ENCODE data around the gene DSTYK.

DSTYK gene, protein sequence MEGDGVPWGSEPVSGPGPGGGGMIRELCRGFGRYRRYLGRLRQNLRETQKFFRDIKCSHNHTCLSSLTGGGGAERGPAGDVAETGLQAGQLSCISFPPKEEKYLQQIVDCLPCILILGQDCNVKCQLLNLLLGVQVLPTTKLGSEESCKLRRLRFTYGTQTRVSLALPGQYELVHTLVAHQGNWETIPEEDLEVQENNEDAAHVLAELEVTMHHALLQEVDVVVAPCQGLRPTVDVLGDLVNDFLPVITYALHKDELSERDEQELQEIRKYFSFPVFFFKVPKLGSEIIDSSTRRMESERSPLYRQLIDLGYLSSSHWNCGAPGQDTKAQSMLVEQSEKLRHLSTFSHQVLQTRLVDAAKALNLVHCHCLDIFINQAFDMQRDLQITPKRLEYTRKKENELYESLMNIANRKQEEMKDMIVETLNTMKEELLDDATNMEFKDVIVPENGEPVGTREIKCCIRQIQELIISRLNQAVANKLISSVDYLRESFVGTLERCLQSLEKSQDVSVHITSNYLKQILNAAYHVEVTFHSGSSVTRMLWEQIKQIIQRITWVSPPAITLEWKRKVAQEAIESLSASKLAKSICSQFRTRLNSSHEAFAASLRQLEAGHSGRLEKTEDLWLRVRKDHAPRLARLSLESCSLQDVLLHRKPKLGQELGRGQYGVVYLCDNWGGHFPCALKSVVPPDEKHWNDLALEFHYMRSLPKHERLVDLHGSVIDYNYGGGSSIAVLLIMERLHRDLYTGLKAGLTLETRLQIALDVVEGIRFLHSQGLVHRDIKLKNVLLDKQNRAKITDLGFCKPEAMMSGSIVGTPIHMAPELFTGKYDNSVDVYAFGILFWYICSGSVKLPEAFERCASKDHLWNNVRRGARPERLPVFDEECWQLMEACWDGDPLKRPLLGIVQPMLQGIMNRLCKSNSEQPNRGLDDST

GRCh38 chr1:205211169-205211838, at the start of gene DSTYK:
Gene DSTYK (minus strand): TSS chr1:205211702. CDS start chr1:205211535, 167 bp downstream.
- DNase-seq: peak; percentile 97

- DNase-seq: no peak
Observed at GRCh38 chr1:205259998-205260397, 48.5 kb upstream of the DSTYK start.

DNA sequence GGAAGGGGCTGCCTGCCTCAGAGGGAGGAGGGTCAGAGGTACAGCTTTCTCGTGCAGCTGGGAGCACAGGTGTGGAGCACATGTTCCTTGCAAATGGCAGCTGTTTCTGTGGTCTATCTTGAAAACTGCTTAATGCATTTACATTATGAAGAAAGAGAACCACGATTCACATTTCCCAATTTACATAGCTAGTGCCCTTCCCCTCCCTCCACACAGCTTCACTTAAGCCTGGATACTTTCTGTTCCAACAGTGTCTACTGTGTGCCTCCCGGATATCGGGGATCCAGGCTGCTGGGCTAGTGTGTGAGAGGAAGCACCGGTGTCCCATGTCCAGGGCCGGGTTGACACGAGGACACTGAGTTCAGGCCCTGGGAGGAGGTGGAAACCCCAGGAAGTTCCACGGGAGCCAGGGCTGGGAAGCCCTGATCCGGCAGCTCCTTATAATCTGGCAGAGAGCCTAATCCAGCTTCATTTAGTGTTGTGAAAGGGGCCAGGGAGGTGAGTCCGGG, 47.9 kb upstream of the DSTYK start:
- DNase-seq: peak; percentile 28

DNA sequence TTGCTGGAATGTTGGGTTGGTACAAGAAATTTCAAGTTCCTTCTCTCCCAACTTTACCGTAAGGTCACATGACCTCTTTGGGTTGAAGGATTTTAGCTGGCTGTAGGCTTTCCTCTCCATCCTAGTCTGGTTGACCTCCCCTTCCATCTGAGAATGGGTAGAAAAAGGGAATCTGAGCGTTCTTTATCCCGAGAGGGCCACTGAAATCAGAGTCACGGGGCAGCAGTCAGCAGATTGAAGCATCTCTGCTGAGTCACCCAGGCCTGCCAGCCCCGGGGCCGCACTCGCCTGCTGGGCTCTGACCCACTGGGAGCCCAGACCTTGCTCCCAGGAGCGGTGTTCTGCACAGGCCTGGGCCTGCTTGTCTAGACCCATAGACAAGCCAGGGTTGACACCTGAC, 47.2 kb upstream of the DSTYK start:
- no peak for DNase-seq

DNA sequence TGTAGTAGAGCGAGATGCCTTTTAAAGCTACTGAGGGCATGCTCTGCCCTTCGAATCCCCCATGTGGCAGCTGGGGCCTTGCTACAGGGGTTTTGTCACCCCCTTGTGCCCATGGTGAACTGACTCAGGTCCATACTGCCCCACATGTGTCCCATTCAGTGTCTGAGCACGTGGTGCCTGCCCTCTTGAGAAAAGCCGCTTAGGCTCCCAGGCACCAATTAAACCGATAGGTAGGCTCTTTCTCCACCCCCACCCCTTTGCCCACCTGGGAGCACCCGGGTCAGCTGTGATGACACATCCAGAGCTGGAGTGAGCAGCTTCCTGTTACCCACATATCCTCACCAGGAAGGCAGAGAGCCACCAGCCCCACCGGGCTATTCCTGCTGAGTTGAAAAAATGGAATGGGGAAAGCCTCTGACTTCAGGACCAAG, 46.8 kb upstream of the DSTYK start:
- no peak for DNase-seq

GRCh38 chr1:205257735-205258134, 46.2 kb upstream of the DSTYK start:
- DNase-seq: no peak

- no peak for DNase-seq
Observed at GRCh38 chr1:205256951-205257625, 45.6 kb upstream of the DSTYK start.

- peak; percentile 67 for DNase-seq
Observed at GRCh38 chr1:205255941-205256780, 44.7 kb upstream of the DSTYK start.

DNA sequence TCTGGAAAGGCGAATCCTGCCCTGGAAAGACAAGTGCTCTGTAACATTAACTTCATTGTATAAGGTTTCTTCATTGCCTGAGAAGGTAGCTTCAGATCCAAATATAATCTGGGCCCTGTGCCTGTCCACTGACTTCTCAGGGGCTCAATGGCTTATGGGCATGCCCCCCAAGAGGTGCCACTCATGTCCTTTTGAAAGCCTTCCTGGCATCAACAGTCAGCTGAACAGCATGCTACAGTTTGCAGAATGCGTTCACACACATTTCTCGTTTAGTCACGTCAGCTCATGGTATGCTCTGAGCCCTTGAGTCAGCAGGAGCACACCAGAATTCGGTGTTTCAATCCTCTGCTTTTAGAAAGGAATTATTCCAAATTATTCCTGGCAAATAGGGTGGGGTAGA, 40.1 kb upstream of the DSTYK start:
- DNase-seq: no peak

DNA sequence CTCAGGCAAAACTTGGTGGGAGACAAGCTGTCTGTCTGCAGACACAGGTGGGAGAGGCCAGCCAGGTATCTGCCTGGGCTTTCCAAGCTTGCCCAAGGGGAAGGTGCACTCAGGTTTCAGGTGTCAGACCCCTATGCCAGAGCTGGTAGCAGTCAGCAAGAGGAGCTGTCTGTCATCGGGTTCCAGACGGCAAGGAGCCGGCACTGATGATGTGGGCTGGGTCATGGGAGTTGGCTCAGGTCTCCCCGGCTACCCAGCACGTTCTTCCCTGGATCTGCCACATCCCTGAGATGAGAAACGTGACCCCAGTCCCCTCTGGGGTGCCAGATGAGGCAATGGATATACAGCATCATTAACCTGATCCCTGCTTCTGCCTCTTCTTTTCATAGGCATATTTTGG, 39.2 kb upstream of the DSTYK start:
- DNase-seq: no peak

- DNase-seq: no peak
Observed at GRCh38 chr1:205249651-205250050, 38.1 kb upstream of the DSTYK start.

- DNase-seq: no peak
Observed at GRCh38 chr1:205248793-205249601, 37.5 kb upstream of the DSTYK start.

GRCh38 chr1:205247130-205247921, 35.8 kb upstream of the DSTYK start:
- no peak for DNase-seq

DNA sequence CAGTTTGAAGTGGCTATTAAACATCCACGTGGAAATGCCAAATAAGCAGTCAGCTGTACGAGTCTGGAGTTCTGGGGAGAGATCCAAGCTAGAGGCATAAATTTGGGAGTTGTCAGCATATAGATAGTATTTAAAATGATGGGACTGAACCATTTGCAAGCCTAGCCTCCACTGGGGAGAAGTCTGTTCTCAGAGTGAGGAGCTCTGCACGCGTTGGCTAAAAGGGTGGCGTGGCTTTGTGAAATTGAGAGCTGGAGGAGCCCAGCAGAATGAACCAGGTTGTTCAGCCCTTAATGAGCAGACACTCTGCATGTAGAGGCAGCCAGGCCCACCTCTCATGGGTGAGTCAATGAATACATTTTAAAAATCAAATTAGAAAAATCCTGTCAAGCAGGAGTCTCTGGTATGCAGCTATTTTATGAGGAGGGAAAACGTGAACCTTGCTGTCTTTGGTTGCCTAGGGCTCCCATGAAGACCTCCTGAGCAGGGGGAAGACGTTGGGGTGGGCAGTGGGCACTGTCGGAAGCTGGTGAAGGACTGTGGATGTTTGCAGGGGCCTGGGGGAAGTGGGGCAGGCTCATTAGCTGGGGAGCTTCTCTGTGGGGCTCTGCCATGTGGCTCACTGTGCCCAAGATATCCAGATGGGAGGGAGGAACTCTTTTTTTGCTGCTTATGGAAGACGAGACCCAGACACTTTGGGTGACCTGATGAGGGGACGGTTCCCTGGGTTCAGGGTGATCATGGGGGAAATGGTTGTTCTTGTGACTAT, 35.0 kb upstream of the DSTYK start:
- DNase-seq: no peak

DNA sequence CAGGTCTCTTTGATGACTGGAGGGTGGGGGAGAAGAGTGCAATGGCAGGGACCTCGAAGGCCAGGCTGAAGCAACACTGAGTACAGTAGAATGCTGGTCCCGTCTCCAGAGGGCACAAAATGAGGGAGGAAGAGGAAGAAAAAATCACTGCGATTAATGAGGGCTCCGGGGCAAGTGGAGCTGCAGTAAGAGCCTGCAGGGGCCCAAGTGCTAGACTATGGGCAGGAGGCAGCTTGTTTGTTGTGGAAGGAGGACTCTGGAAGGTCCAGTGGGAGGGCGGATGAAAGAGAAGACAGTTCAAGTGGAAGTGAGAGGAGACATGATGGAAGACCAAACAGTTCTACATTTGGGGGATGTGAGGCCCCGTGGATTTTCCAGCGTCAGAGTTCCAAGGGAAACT, 33.6 kb upstream of the DSTYK start:
- no peak for DNase-seq

- no peak for DNase-seq
Observed at GRCh38 chr1:205244384-205244783, 32.9 kb upstream of the DSTYK start.

- DNase-seq: no peak
Observed at GRCh38 chr1:205243350-205244191, 32.1 kb upstream of the DSTYK start.

Data from HCEC 1CT (cell line).